Type B pancreatic cell (in vitro differentiated cells): Measurements from ENCODE around the gene CPED1. TPM values are rescaled to one million over a fixed set of nuclear protein-coding genes. Genes with fewer than 3 reads are reported as not detected.

Experiments used
- DNase-seq: peaks from one replicate; pipeline ENCODE4 v3.0.0; 2021; ENCODE audit warnings: mixed read lengths; ENCODE audit not compliant: unreplicated experiment; ENCODE audit errors: extremely low spot score
- H3K27ac Mint-ChIP-seq: 2 replicates; pipeline ENCODE4 v1.8.0; 2021; ENCODE audit warnings: mild to moderate bottlenecking, mixed read lengths
- H3K27me3 Mint-ChIP-seq: 2 replicates; pipeline ENCODE4 v1.8.0; 2021; ENCODE audit warnings: mixed read lengths
- H3K36me3 Mint-ChIP-seq: 2 replicates; pipeline ENCODE4 v1.8.0; 2021; ENCODE audit warnings: mixed read lengths
- H3K4me1 Mint-ChIP-seq: one replicate; pipeline ENCODE4 v1.8.0; 2021; ENCODE audit warnings: mixed read lengths; ENCODE audit not compliant: unreplicated experiment
- H3K4me3 Mint-ChIP-seq: 2 replicates; pipeline ENCODE4 v1.8.0; 2021; ENCODE audit warnings: mild to moderate bottlenecking, mixed read lengths
- H3K9me3 Mint-ChIP-seq: 2 replicates; pipeline ENCODE4 v1.8.0; 2021; ENCODE audit warnings: mixed read lengths
- total RNA-seq: library from RNA; stranded (reverse); gene quantifications from 2 replicates; pipeline ENCODE4 v1.2.1, GENCODE V29; 2021; ENCODE audit warnings: low replicate concordance
- TF ChIP-seq, protein P1 (sequence below): fragments of 200-600 bp; sonication (generic); conservative IDR thresholded peaks from 2 replicates; pipeline ENCODE4 v1.5.0; 2021; ENCODE audit warnings: antibody characterized with exemption, mild to moderate bottlenecking

The CPED1 gene
- total RNA-seq, 1 donor from 2014 or later, result 45.4 TPM

DNA sequence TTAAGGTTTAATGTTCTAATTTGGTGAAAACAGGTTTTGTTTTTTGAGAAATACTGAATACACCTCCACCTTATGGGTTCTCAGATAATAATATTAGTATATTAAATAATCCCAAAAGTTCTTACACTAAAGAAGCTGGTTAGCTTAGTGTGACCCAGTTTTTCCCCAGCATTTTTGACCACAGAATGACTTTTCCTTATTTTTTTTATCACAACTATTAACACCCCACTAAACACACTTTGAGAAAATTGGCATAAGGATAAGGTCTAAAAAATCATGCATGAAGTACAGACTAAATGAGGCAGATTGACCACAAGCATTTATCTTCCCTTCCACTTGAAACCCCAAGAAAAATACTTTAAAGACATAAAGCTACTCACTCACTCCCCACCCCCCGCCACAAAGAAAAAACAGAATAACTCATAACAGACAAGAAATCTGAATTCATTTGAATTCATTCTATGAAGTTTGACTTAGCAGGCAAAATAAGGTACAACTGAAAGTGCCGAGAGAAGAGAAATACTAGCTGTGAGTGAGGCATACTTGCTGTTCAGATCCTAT, 290.6 kb downstream of the CPED1 start:
- TF ChIP-seq, protein P1, sequence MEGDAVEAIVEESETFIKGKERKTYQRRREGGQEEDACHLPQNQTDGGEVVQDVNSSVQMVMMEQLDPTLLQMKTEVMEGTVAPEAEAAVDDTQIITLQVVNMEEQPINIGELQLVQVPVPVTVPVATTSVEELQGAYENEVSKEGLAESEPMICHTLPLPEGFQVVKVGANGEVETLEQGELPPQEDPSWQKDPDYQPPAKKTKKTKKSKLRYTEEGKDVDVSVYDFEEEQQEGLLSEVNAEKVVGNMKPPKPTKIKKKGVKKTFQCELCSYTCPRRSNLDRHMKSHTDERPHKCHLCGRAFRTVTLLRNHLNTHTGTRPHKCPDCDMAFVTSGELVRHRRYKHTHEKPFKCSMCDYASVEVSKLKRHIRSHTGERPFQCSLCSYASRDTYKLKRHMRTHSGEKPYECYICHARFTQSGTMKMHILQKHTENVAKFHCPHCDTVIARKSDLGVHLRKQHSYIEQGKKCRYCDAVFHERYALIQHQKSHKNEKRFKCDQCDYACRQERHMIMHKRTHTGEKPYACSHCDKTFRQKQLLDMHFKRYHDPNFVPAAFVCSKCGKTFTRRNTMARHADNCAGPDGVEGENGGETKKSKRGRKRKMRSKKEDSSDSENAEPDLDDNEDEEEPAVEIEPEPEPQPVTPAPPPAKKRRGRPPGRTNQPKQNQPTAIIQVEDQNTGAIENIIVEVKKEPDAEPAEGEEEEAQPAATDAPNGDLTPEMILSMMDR, result no peak
- H3K9me3 Mint-ChIP-seq, result no peaks in the 10 kb centered on the region
- no peaks in the 10 kb centered on the region for H3K36me3 Mint-ChIP-seq
- H3K27ac Mint-ChIP-seq, result no peak overlapping the region
- no peaks in the 10 kb centered on the region for H3K4me1 Mint-ChIP-seq
- no peaks in the 10 kb centered on the region for H3K27me3 Mint-ChIP-seq
- DNase-seq, result no peak
- H3K4me3 Mint-ChIP-seq, result no peak overlapping the region

GRCh38 chr7:121279822-121280221, 291.3 kb downstream of the CPED1 start:
- Mint-ChIP-seq H3K36me3 (no peaks in the 10 kb centered on the region), H3K27me3 (no peaks in the 10 kb centered on the region), H3K9me3 (no peaks in the 10 kb centered on the region), H3K4me3 (no peak overlapping the region), H3K4me1 (no peaks in the 10 kb centered on the region), H3K27ac (no peak overlapping the region)
- TF ChIP-seq, protein P1, result no peak
- DNase-seq, result no peak

- Mint-ChIP-seq H3K27me3 (no peaks in the 10 kb centered on the region), H3K27ac (no peak overlapping the region), H3K9me3 (peaks cover 4% of the 10 kb centered on the region), H3K4me1 (no peaks in the 10 kb centered on the region), H3K36me3 (no peaks in the 10 kb centered on the region), H3K4me3 (no peak overlapping the region)
- DNase-seq, result no peak
- TF ChIP-seq, protein P1, result no peak
These were observed 292.1 kb downstream of the CPED1 start for GRCh38 chr7:121280656-121281055.

DNA sequence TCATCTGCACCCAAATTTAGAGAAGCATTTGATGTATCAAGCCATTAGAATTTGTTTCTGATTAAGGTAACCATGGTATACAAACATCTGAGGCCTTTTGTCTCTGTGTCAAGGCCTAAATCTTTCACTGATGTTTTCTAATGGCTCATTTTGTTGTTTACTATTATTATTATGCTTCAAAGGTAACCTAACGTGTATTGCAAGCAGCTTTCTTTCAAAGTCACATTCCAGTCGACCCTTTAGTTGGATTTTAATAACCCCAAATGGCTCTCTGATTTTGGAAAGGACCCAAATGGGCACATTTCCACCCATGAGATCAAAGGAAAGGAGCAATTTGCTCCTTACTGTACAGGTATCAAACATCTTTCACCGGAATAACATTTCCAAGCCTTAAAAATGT, 293.6 kb downstream of the CPED1 start:
- TF ChIP-seq, protein P1, result no peak
- Mint-ChIP-seq H3K27me3 (no peaks in the 10 kb centered on the region), H3K9me3 (peaks cover 5% of the 10 kb centered on the region), H3K36me3 (no peaks in the 10 kb centered on the region), H3K27ac (no peak overlapping the region), H3K4me3 (no peak overlapping the region), H3K4me1 (no peaks in the 10 kb centered on the region)
- no peak for DNase-seq

DNA sequence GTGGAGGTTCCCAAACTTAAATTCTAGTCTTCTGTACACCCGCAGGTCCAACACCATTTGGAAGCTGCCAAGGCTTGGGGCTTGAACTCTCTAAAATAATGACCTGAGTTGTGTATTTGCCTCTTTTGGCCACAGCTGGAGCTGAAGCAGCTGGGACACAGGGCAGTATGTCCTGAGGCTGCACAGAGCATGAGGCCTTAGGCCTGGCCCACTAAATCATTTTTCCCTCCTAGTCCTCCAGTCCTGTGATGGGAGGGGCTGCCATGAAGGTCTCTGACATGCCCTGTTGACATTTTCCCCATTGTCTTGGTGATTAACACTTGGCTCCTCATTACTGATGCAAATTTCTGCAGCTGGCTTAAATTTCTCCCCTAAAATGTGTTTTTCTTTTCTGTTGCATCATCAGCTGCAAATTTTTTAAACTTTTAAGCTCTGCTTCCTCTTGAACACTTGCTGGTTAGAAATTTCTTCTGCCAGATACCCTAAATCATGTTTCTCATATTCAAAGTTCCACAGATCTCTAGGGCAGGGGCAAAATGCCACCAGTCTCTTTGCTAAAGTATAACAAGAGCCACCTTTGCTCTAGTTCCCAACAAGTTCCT, 296.7 kb downstream of the CPED1 start:
- Mint-ChIP-seq H3K9me3 (peaks cover 5% of the 10 kb centered on the region), H3K4me3 (no peak overlapping the region), H3K36me3 (no peaks in the 10 kb centered on the region), H3K4me1 (no peaks in the 10 kb centered on the region), H3K27ac (no peak overlapping the region), H3K27me3 (no peaks in the 10 kb centered on the region)
- DNase-seq, result no peak
- TF ChIP-seq, protein P1, result no peak
